Mesodermal cell (in vitro differentiated cells): ENCODE results near the gene SNCG.
"Not testable (repeated sequence)": the region's sequence is repeated elsewhere in the genome, so short reads cannot be mapped to it uniquely, and the experiment has no call there.

Source experiments
- H3K27ac ChIP-seq: 2 replicates; pipeline ENCODE4 v1.7.0; 2013; ENCODE audit warnings: mild to moderate bottlenecking, low read depth, low read length, moderate library complexity; ENCODE audit not compliant: severe bottlenecking
- H3K36me3 ChIP-seq: 2 replicates; pipeline ENCODE4 v1.7.1; 2013; ENCODE audit warnings: mild to moderate bottlenecking, low read length, moderate library complexity; ENCODE audit not compliant: control insufficient read depth, insufficient read depth
- H3K4me1 ChIP-seq: one replicate; pipeline ENCODE4 v1.7.1; 2013; ENCODE audit warnings: mild to moderate bottlenecking, low read length; ENCODE audit not compliant: insufficient read depth, control insufficient read depth, poor library complexity, severe bottlenecking
- H3K4me3 ChIP-seq: 2 replicates; pipeline ENCODE4 v1.7.0; 2013; ENCODE audit warnings: low read length, control low read depth, mild to moderate bottlenecking; ENCODE audit not compliant: insufficient read depth, poor library complexity, severe bottlenecking; ENCODE audit errors: extremely low read depth
- H3K9me3 ChIP-seq: 2 replicates; pipeline ENCODE4 v1.7.1; 2013; ENCODE audit warnings: mild to moderate bottlenecking, low read length, moderate library complexity; ENCODE audit not compliant: control insufficient read depth
- WGBS, 2 experiments: methylation state at CpG; one replicate each; pipeline ENCODE4 v1.1.5; 2013; ENCODE audit warnings: missing lambda C conversion rate in 2 of 2; ENCODE audit not compliant: insufficient coverage in 2 of 2; 5-methylcytosine and 5-hydroxymethylcytosine counted together

SNCG gene

DNA sequence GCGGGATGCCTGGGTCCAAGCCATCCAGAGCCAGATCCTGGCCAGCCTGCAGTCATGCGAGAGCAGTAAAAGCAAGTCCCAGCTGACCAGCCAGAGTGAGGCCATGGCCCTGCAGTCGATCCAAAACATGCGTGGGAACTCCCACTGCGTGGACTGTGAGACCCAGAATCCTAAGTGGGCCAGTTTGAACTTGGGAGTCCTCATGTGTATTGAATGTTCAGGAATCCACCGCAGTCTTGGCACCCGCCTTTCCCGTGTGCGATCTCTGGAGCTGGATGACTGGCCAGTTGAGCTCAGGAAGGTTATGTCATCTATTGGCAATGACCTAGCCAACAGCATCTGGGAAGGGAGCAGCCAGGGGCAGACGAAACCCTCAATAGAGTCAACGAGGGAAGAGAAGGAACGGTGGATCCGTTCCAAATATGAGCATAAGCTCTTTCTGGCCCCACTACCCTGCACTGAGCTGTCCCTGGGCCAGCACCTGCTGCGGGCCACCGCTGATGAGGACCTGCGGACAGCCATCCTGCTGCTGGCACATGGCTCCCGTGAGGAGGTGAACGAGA lies 50.8 kb downstream of the SNCG start:
- not testable (repeated sequence) for H3K36me3 ChIP-seq, H3K4me1 ChIP-seq, H3K4me3 ChIP-seq, H3K9me3 ChIP-seq, H3K27ac ChIP-seq
- WGBS, 2 experiments: 95 to 97% methylated on average over 7 to 8 of the region's 18 CpGs
